IPS-18c (cell line): ENCODE data around the gene ZNF334.

Experiments
- H3K4me3 ChIP-seq: 2 replicates; pipeline ENCODE4 v1.7.0; 2013; ENCODE audit warnings: low read depth, mild to moderate bottlenecking, low read length, moderate library complexity; ENCODE audit not compliant: insufficient read depth
- H3K9me3 ChIP-seq: one replicate; pipeline ENCODE4 v1.6.1; 2013; ENCODE audit warnings: mild to moderate bottlenecking, low read length, moderate library complexity; ENCODE audit not compliant: control insufficient read depth, insufficient read depth

Gene ZNF334

GRCh38 chr20:46548688-46549087 lies 35.3 kb upstream of the ZNF334 start:
- H3K9me3 ChIP-seq = no peaks in the 10 kb centered on the region
- H3K4me3 ChIP-seq = no peak overlapping the region

- H3K9me3 ChIP-seq = no peaks in the 10 kb centered on the region
- no peak overlapping the region for H3K4me3 ChIP-seq
These were observed 34.6 kb upstream of the ZNF334 start for GRCh38 chr20:46547995-46548394.

GRCh38 chr20:46546936-46547335 lies 33.6 kb upstream of the ZNF334 start:
- Histone ChIP-seq H3K9me3 (no peaks in the 10 kb centered on the region), H3K4me3 (no peak overlapping the region)

GRCh38 chr20:46546298-46546697 lies 32.9 kb upstream of the ZNF334 start:
- Histone ChIP-seq H3K4me3 (no peak overlapping the region), H3K9me3 (no peaks in the 10 kb centered on the region)

GRCh38 chr20:46545827-46546138 lies 32.4 kb upstream of the ZNF334 start:
- Histone ChIP-seq H3K9me3 (no peaks in the 10 kb centered on the region), H3K4me3 (no peak overlapping the region)

GRCh38 chr20:46545077-46545826 lies 31.9 kb upstream of the ZNF334 start:
- H3K4me3 ChIP-seq = no peak overlapping the region

GRCh38 chr20:46544576-46544975 lies 31.2 kb upstream of the ZNF334 start:
- H3K4me3 ChIP-seq = no peak overlapping the region
- no peaks in the 10 kb centered on the region for H3K9me3 ChIP-seq

More at GRCh38 chr20:46545077-46545826, 31.9 kb upstream of the ZNF334 start:
- H3K9me3 ChIP-seq = no peaks in the 10 kb centered on the region

- Histone ChIP-seq H3K4me3 (no peak overlapping the region), H3K9me3 (no peaks in the 10 kb centered on the region)
These were observed 30.6 kb upstream of the ZNF334 start for GRCh38 chr20:46543959-46544358.

- Histone ChIP-seq H3K9me3 (no peaks in the 10 kb centered on the region), H3K4me3 (no peak overlapping the region)
These were observed 29.7 kb upstream of the ZNF334 start for GRCh38 chr20:46543033-46543432.

GRCh38 chr20:46541229-46541935 lies 28.0 kb upstream of the ZNF334 start:
- Histone ChIP-seq H3K9me3 (no peaks in the 10 kb centered on the region), H3K4me3 (no peak overlapping the region)

GRCh38 chr20:46539113-46539512 lies 25.8 kb upstream of the ZNF334 start:
- Histone ChIP-seq H3K4me3 (no peak overlapping the region), H3K9me3 (no peaks in the 10 kb centered on the region)

- Histone ChIP-seq H3K9me3 (no peaks in the 10 kb centered on the region), H3K4me3 (no peak overlapping the region)
These were observed 17.3 kb upstream of the ZNF334 start for GRCh38 chr20:46530640-46531039.

- no peak overlapping the region for H3K4me3 ChIP-seq
- no peaks in the 10 kb centered on the region for H3K9me3 ChIP-seq
These were observed 10.5 kb upstream of the ZNF334 start for GRCh38 chr20:46523696-46524328.

GRCh38 chr20:46523108-46523507 lies 9.7 kb upstream of the ZNF334 start:
- H3K9me3 ChIP-seq = no peaks in the 10 kb centered on the region
- H3K4me3 ChIP-seq = no peak overlapping the region

GRCh38 chr20:46520976-46521579 lies 7.7 kb upstream of the ZNF334 start:
- H3K4me3 ChIP-seq = no peak overlapping the region
- H3K9me3 ChIP-seq = no peaks in the 10 kb centered on the region

- Histone ChIP-seq H3K4me3 (no peak overlapping the region), H3K9me3 (no peaks in the 10 kb centered on the region)
These were observed 7.2 kb upstream of the ZNF334 start for GRCh38 chr20:46520540-46520939.

- Histone ChIP-seq H3K4me3 (no peak overlapping the region), H3K9me3 (no peaks in the 10 kb centered on the region)
These were observed 6.2 kb upstream of the ZNF334 start for GRCh38 chr20:46519471-46520068.
